Neural progenitor cell (in vitro differentiated cells): ENCODE measurements around the gene ADCY3. TPM values are rescaled to one million over a fixed set of nuclear protein-coding genes. Genes with fewer than 3 reads are reported as not detected.

Experiments
- DNase-seq: peaks from one replicate; pipeline ENCODE4 v3.0.0-alpha.2; 2016; ENCODE audit warnings: low spot score
- H2AFZ ChIP-seq: fragments of 200-600 bp; sonication (generic); replicated peaks from 2 replicates; pipeline ENCODE4 v1.6.1; 2016; ENCODE audit warnings: antibody characterized with exemption
- H3F3A ChIP-seq: fragments of 200-600 bp; sonication (generic); 2 replicates; pipeline ENCODE4 v1.6.1; 2016; ENCODE audit warnings: antibody characterized with exemption, low read depth
- H3K27ac ChIP-seq: fragments of 200-600 bp; sonication (generic); 2 replicates; pipeline ENCODE4 v1.5.1; 2016; ENCODE audit warnings: mild to moderate bottlenecking
- H3K27me3 ChIP-seq: fragments of 200-600 bp; sonication (generic); 2 replicates; pipeline ENCODE4 v1.6.1; 2016; ENCODE audit warnings: mild to moderate bottlenecking, moderate library complexity
- H3K36me3 ChIP-seq: fragments of 200-600 bp; sonication (generic); 2 replicates; pipeline ENCODE4 v1.5.1; 2016
- H3K4me1 ChIP-seq: fragments of 200-600 bp; sonication (generic); 2 replicates; pipeline ENCODE4 v1.6.1; 2016; ENCODE audit warnings: mixed run types
- H3K4me2 ChIP-seq: fragments of 200-600 bp; sonication (generic); 2 replicates; pipeline ENCODE4 v1.6.1; 2016
- H3K4me3 ChIP-seq: fragments of 200-600 bp; sonication (generic); 2 replicates; pipeline ENCODE4 v1.5.1; 2016
- H3K79me2 ChIP-seq: fragments of 200-600 bp; sonication (generic); 2 replicates; pipeline ENCODE4 v1.6.1; 2016; ENCODE audit warnings: low read depth
- H3K9ac ChIP-seq: fragments of 200-600 bp; sonication (generic); 2 replicates; pipeline ENCODE4 v1.6.1; 2016
- H3K9me3 ChIP-seq: fragments of 200-600 bp; sonication (generic); 2 replicates; pipeline ENCODE4 v1.5.1; 2016; ENCODE audit warnings: low read depth
- H4K20me1 ChIP-seq: fragments of 200-600 bp; sonication (generic); 2 replicates; pipeline ENCODE4 v1.6.1; 2016; ENCODE audit warnings: low read depth
- H3K27ac Mint-ChIP-seq: 3 replicates; pipeline ENCODE4 v1.8.0; 2021; ENCODE audit warnings: mixed read lengths
- H3K27me3 Mint-ChIP-seq: 2 replicates; pipeline ENCODE4 v1.8.0; 2022; ENCODE audit warnings: low read depth, mild to moderate bottlenecking, inconsistent platforms, moderate library complexity, mixed read lengths; ENCODE audit not compliant: insufficient read depth
- H3K36me3 Mint-ChIP-seq: 3 replicates; pipeline ENCODE4 v1.8.0; 2021; ENCODE audit warnings: mixed read lengths
- H3K4me1 Mint-ChIP-seq: 3 replicates; pipeline ENCODE4 v1.8.0; 2021; ENCODE audit warnings: mixed read lengths
- H3K4me3 Mint-ChIP-seq: 3 replicates; pipeline ENCODE4 v1.8.0; 2021; ENCODE audit warnings: mild to moderate bottlenecking, moderate library complexity, mixed read lengths
- H3K9me3 Mint-ChIP-seq: 3 replicates; pipeline ENCODE4 v1.8.0; 2020; ENCODE audit warnings: mixed read lengths
- CTCF ChIP-seq: fragments of 200-600 bp; sonication (generic); IDR thresholded peaks from 2 replicates; pipeline ENCODE4 v1.5.1; 2017; ENCODE audit warnings: antibody characterized with exemption, mild to moderate bottlenecking
- EZH2 ChIP-seq: fragments of 200-600 bp; sonication (generic); IDR thresholded peaks from 2 replicates; pipeline ENCODE4 v1.6.1; 2017; ENCODE audit warnings: antibody characterized with exemption, mild to moderate bottlenecking, moderate library complexity
- EZH2phosphoT487 ChIP-seq: fragments of 200-600 bp; sonication (generic); IDR thresholded peaks from 2 replicates; pipeline ENCODE4 v1.6.1; 2017; ENCODE audit warnings: antibody characterized with exemption
- total RNA-seq: library from RNA; depleted of rRNA; stranded (reverse); fragments of >200 nt; gene quantifications from 2 replicates; pipeline ENCODE4 v1.2.3, GENCODE V29; 2015; ENCODE audit warnings: low replicate concordance

Gene ADCY3
- total RNA-seq, 1 donor from 2014 or later = 25.3 TPM

- no peak overlapping the region for H3K27ac Mint-ChIP-seq
- no peak overlapping the region for H3K4me3 Mint-ChIP-seq
- peaks cover 67% of the 10 kb centered on the region for H3K36me3 Mint-ChIP-seq
- no peak overlapping the region for H3K4me3 ChIP-seq
- H4K20me1 ChIP-seq = no peaks in the 10 kb centered on the region
- H3K27me3 Mint-ChIP-seq = no peaks in the 10 kb centered on the region
- peaks cover 4% of the 10 kb centered on the region for H3K4me1 ChIP-seq
- peaks cover 12% of the 10 kb centered on the region for H3K9me3 Mint-ChIP-seq
- H3K9ac ChIP-seq = no peak overlapping the region
- peaks cover 28% of the 10 kb centered on the region for H3K36me3 ChIP-seq
- no peaks in the 10 kb centered on the region for H3K9me3 ChIP-seq
- no peak overlapping the region for H2AFZ ChIP-seq
- H3F3A ChIP-seq = no peaks in the 10 kb centered on the region
- no peaks in the 10 kb centered on the region for H3K4me1 Mint-ChIP-seq
- no peaks in the 10 kb centered on the region for H3K79me2 ChIP-seq
- no peak overlapping the region for H3K27ac ChIP-seq
- DNase-seq = no peak
- H3K27me3 ChIP-seq = no peaks in the 10 kb centered on the region
- H3K4me2 ChIP-seq = no peak overlapping the region
- TF ChIP-seq CTCF = no peak
- no peak for TF ChIP-seq EZH2phosphoT487
Observed at GRCh38 chr2:24959761-24960160, 39.7 kb upstream of the ADCY3 start.

- Mint-ChIP-seq H3K4me1 (no peaks in the 10 kb centered on the region), H3K4me3 (no peak overlapping the region), H3K27me3 (no peaks in the 10 kb centered on the region), H3K36me3 (peaks cover 69% of the 10 kb centered on the region), H3K27ac (no peak overlapping the region), H3K9me3 (peaks cover 13% of the 10 kb centered on the region)
- Histone ChIP-seq H4K20me1 (no peaks in the 10 kb centered on the region), H2AFZ (no peak overlapping the region), H3K9ac (no peak overlapping the region), H3K4me1 (peaks cover 4% of the 10 kb centered on the region), H3K9me3 (no peaks in the 10 kb centered on the region), H3K27ac (no peak overlapping the region), H3K36me3 (peaks cover 24% of the 10 kb centered on the region), H3K27me3 (no peaks in the 10 kb centered on the region), H3K79me2 (no peaks in the 10 kb centered on the region), H3K4me2 (no peak overlapping the region), H3F3A (no peaks in the 10 kb centered on the region), H3K4me3 (no peak overlapping the region)
- DNase-seq = no peak
- TF ChIP-seq EZH2phosphoT487 (no peak), CTCF (no peak), EZH2 (no peak)
Observed at GRCh38 chr2:24958411-24958935, 38.4 kb upstream of the ADCY3 start.

- H3K27ac Mint-ChIP-seq = no peak overlapping the region
- Histone ChIP-seq H2AFZ (no peak overlapping the region), H3K4me3 (no peak overlapping the region), H3F3A (no peaks in the 10 kb centered on the region), H4K20me1 (no peaks in the 10 kb centered on the region), H3K36me3 (peaks cover 19% of the 10 kb centered on the region), H3K9ac (no peak overlapping the region), H3K4me1 (peaks cover 4% of the 10 kb centered on the region), H3K27me3 (no peaks in the 10 kb centered on the region), H3K4me2 (no peak overlapping the region), H3K27ac (no peak overlapping the region), H3K79me2 (no peaks in the 10 kb centered on the region), H3K9me3 (no peaks in the 10 kb centered on the region)
- H3K9me3 Mint-ChIP-seq = peaks cover 13% of the 10 kb centered on the region
- H3K4me1 Mint-ChIP-seq = no peaks in the 10 kb centered on the region
- H3K36me3 Mint-ChIP-seq = peaks cover 71% of the 10 kb centered on the region
- TF ChIP-seq EZH2 = no peak
- no peak for TF ChIP-seq EZH2phosphoT487
- TF ChIP-seq CTCF = no peak
- no peak overlapping the region for H3K4me3 Mint-ChIP-seq
- peaks cover 2% of the 10 kb centered on the region for H3K27me3 Mint-ChIP-seq
- no peak for DNase-seq
Observed at GRCh38 chr2:24957976-24958375, 37.9 kb upstream of the ADCY3 start.
